BJ (cell line): ENCODE results near the gene MROH2B. TPM values are rescaled to one million over a fixed set of nuclear protein-coding genes. Genes with fewer than 3 reads are reported as not detected.

Experiments
- CTCF ChIA-PET: fragments of 350-600 bp; formaldehyde crosslinking; extraction: SDS; loops from one replicate; lab custom pipeline; 2021; ENCODE audit warnings: antibody characterized with exemption, inconsistent platforms; lab: Yijun Ruan, JAX
- POLR2A ChIA-PET: fragments of 300-600 bp; sonication (Branson Sonifier 250); formaldehyde crosslinking; extraction: SDS; loops from one replicate; lab custom pipeline; 2021; ENCODE audit warnings: antibody characterized with exemption; lab: Charles Lee
- DNase-seq: peaks from one replicate; pipeline ENCODE4 v3.0.0-alpha.2; 2011; ENCODE audit warnings: low read depth
- H3K27me3 ChIP-seq: 2 replicates; pipeline ENCODE4 v1.6.0; 2011; ENCODE audit warnings: low read length; ENCODE audit not compliant: control insufficient read depth, insufficient read depth
- H3K36me3 ChIP-seq: 2 replicates; pipeline ENCODE4 v1.5.1; 2011; ENCODE audit warnings: low read length; ENCODE audit not compliant: control insufficient read depth, insufficient read depth
- H3K4me3 ChIP-seq: 2 replicates; pipeline ENCODE4 v1.5.1; 2011; ENCODE audit warnings: low read depth, mild to moderate bottlenecking, control low read depth, low read length
- polyA plus RNA-seq: library from polyadenylated mRNA; depleted of rRNA; stranded (reverse); fragments of >200 nt; gene quantifications from 2 replicates; pipeline ENCODE4 v1.2.3, GENCODE V29; 2011
- TF ChIP-seq, protein P1 (sequence below): IDR thresholded peaks from 2 replicates; pipeline ENCODE4 v1.5.1; 2011; ENCODE audit warnings: low read depth, mild to moderate bottlenecking, control low read depth, inconsistent platforms, low read length, moderate library complexity; ENCODE audit not compliant: insufficient read depth

MROH2B gene
- polyA plus RNA-seq, 1 experiment = not detected

DNA sequence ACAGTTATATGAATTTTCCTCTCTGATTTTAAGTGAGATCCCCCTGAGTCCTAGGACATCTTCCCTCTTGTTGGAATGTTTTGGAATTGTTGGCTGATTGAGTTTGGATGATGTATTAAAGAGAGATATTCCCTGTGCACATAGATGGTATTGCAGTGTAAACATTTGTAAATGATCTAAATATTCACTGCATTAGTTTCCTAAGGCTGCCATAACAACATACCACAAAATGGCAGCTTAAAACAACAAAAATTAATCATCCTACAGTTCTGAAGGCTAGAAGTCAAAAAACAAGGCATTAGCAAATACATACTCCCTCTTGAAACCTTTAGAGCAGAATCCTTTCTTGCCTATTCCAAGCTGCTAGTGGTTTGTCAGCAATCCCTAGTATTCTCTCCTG lies 38.0 kb upstream of the MROH2B start:
- DNase-seq = no peak
- no peaks in the 10 kb centered on the region for H3K36me3 ChIP-seq
- CTCF ChIA-PET = no interaction called here
- H3K4me3 ChIP-seq = no peak overlapping the region
- TF ChIP-seq, protein P1, sequence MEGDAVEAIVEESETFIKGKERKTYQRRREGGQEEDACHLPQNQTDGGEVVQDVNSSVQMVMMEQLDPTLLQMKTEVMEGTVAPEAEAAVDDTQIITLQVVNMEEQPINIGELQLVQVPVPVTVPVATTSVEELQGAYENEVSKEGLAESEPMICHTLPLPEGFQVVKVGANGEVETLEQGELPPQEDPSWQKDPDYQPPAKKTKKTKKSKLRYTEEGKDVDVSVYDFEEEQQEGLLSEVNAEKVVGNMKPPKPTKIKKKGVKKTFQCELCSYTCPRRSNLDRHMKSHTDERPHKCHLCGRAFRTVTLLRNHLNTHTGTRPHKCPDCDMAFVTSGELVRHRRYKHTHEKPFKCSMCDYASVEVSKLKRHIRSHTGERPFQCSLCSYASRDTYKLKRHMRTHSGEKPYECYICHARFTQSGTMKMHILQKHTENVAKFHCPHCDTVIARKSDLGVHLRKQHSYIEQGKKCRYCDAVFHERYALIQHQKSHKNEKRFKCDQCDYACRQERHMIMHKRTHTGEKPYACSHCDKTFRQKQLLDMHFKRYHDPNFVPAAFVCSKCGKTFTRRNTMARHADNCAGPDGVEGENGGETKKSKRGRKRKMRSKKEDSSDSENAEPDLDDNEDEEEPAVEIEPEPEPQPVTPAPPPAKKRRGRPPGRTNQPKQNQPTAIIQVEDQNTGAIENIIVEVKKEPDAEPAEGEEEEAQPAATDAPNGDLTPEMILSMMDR = no peak
- POLR2A ChIA-PET = no interaction called here
- H3K27me3 ChIP-seq = no peaks in the 10 kb centered on the region

DNA sequence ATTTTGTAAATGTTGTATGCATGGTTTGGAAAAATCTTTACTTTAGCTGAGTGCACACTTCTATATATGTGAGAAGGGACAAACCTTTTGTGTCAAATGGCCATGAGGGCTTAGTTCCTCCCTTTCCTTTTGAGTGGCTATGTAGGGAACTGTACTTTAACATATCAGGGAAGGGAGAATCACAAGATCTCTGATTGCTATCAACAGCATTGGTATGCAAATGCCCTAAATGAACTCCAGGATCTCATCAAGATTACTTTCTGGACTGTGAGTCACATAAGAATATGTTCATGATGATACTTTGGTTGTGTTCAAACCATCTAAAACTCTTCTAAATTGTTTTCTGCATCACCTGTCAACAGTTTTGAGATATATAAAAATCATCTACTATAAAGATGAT lies 31.2 kb upstream of the MROH2B start:
- TF ChIP-seq, protein P1 = no peak
- no peaks in the 10 kb centered on the region for H3K36me3 ChIP-seq
- ChIA-PET POLR2A (no interaction called here), CTCF (no interaction called here)
- no peaks in the 10 kb centered on the region for H3K27me3 ChIP-seq
- no peak overlapping the region for H3K4me3 ChIP-seq
- no peak for DNase-seq

DNA sequence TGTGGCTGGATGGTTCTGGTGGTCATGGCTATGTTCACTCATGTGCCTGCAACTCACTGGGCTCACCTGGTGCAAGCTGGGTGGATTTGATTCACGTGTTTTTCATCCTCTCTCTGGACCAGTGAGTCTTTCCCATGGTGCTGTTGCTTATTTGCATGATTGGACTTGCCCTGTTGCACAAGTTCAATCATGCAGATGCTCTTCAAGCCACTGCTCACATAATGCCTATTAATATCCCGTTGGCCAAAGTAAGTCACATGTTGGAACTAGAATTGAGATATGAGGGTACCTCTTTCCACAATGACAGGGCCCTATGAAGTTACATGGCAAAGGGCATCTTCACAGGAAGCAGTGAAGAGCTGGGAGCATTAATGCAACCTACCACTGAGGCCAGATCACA lies 26.5 kb upstream of the MROH2B start:
- POLR2A ChIA-PET = no interaction called here

DNA sequence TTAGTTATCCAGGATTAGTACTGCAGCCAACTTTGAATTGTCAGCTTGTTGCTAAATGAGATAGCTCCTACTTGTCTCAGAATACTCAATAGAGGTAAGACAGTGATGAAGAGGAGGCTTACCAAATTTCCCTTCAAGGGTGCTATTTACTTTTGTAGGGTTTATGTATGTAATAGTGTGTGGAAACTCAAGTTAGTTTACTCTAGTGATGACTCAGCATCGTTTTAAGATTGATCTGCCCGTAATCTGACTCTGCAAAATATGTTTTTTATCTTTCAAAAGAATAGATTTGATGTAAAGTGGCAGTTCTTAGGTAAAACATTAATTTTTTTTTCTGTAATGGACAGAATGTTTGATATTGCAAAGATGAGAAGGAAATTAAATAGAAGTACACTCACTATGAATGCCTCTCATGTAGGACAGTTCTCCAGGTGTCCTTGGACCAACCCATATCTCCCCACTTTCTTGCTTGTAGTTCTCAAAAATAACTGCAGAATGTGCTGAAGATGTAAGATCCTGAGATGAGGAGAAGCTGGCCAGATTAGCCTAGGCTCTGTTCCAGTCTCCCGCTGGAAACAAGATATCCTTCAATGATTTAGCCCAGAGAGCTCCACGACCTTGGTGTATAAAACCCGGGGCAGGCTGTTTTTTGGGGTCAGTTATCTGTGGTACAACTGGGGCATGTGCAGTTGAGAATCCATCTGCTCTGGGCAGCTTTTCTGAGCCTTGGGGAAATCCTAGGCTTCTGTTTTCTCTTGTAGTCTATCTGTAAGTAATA lies 24.4 kb upstream of the MROH2B start:
- H3K27me3 ChIP-seq = no peaks in the 10 kb centered on the region
- POLR2A ChIA-PET = no interaction called here
- no peak for DNase-seq
- H3K36me3 ChIP-seq = no peaks in the 10 kb centered on the region
- TF ChIP-seq, protein P1 = no peak
- no peak overlapping the region for H3K4me3 ChIP-seq
- CTCF ChIA-PET = interaction anchor here (0.7 kb wide), 1 partner anchor 189 kb away, joined by 3 read pairs; no protein-coding TSS in a partner anchor

More for the DNA sequence above, 26.5 kb upstream of the MROH2B start:
- CTCF ChIA-PET = no interaction called here
- Histone ChIP-seq H3K27me3 (no peaks in the 10 kb centered on the region), H3K4me3 (no peak overlapping the region), H3K36me3 (no peaks in the 10 kb centered on the region)
- DNase-seq = no peak
- TF ChIP-seq, protein P1 = no peak

DNA sequence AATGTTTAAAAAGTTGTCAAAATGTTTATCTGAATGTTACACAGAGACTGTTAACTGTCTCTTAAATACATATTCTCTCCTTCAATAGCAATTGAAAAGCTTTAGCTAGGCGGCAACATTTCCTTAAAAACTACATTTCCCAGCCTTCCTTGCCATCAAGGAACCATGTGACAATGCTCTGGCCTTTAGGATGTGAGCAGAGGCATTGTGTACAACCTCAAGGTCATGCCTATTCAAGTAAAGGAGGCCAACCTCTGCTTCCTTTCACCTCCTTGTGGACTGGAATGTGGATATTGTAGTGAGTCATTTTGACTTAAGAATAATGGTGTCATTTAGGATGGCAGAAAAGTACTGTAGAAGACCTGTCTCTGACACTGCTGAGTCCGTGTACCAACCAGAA lies 23.7 kb upstream of the MROH2B start:
- Histone ChIP-seq H3K27me3 (no peaks in the 10 kb centered on the region), H3K4me3 (no peak overlapping the region), H3K36me3 (no peaks in the 10 kb centered on the region)
- CTCF ChIA-PET = no interaction called here
- DNase-seq = no peak
- POLR2A ChIA-PET = no interaction called here
- TF ChIP-seq, protein P1 = no peak
